EL (cell line): ENCODE results near the gene SH3D19.
"Not testable (repeated sequence)": the region's sequence is repeated elsewhere in the genome, so short reads cannot be mapped to it uniquely, and the experiment has no call there.

Experiments used
- DNase-seq: peaks from one replicate; pipeline ENCODE4 v3.0.0-alpha.2; 2016

The SH3D19 gene

DNA sequence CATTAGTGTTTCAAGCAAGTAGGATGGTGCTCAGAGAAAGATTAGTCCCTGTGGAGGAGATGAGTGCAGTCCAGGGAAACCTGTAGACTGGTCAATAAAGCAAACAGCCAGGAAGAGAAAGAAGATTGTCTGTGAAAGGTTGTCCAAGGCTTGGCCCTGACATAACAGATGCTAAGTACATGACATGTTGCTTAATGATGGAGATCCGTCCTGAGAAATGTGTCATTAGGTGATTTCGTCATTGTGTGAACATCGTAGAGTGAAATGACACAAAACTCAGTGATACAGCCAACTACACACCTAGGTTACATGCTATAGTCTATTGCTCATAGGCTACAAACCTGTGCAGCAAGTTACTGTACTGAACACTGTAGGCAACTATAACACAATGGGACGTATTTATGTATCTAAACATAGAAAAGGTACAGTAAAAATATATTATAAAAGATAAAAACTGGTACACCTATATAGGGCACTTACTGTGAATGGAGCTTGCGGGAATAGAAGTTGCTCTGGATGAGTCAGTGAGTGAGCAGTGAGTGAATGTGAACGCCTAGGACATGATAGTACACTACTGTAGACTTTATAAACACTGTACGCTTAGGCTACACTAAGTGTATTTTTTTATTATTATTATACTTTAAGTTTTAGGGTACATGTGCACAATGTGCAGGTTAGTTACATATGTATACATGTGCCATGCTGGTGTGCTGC, 57.4 kb downstream of the SH3D19 start:
- DNase-seq, result no peak

DNA sequence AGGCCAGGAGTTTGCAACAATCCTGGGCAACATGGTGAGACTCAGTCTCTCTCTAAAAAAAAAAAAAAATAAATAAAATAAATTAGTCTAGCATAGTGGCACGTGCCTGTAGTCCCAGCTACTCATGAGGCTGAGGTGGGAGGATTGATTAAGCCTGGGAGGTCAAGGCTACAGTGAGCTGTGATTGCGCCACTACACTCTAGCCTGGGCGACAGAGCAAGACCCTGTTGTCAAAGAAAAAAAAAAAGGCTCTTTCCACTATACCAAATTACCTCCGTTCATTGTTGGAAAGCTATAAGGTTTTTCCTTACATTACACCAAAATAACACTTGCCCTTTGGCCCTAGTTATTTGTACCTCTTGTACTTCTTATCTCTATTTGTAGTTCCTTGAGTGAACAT, 58.3 kb downstream of the SH3D19 start:
- DNase-seq, result no peak

DNA sequence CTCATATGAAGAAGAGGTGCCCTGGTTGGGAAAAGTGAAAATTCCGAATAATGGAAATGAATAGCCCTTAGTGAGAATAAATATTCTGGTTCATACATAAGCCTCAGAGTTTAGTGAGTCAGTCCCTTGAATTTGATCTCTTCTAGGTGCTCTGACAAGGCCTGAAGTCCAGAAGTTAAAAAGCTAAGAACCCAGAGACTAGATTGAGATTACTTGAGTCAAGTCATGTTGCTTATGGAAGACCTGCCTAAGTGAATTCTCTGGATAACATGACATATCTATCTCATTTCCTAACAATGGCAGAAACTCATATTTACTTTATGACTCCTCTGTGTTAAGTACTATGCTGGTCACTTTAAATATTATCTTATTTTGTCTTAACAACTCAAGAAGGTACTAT, 58.9 kb downstream of the SH3D19 start:
- no peak for DNase-seq

DNA sequence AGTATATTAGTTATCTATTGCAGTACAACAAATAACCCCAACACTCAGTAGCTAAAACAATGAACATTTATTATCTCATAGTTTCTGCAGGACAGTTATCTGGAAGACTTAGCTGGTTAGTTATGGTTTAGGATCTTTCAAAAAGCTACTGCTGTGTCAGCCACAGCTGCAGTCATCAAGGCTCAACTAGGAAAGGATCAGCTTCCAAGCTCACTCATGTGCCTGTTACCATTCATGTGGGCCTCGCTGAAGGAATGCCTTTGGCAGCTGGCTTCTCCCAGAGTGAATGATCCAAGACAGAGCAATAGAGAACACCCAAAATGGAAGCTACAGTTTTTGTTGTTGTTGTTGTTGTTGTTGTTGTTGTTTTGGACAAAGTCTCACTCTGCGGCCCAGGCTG, 62.0 kb downstream of the SH3D19 start:
- no peak for DNase-seq

DNA sequence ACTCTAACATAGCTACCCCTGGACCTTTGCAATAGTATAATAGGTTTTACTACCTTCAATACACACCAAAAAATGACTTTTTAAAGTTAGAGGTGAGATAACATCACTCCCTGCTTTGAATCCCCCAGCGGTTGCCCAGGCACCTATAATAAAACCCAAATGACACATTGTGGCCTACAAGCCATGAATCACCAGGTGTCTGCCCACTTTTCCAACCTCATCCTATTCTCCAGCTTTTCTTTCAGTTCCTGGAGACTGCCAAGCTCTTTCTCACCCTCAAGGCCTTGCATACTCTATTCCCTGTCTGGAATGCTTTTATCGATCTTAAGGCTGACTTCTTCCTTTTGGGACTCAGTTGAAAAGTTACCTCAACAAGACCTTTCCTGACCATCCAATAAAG, 64.9 kb downstream of the SH3D19 start:
- peak; percentile 5 for DNase-seq

DNA sequence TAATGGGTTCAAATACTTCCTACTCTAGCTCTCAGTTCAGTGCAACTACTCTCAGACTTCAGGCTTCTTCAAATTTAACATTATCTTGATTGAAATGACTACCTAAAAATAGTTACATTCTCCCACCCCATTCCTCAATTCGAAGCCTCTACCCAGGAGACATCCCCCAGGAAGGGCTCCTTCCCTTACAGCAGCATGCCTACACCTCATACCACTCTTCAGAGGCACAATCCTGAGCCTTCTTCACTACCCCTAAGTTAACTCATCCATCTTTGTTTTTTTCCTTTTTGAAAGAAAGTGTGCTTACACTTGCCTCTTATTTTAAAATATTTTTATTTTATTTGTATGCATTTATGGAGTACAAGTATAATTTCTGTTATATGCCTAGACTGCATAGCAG, 65.7 kb downstream of the SH3D19 start:
- DNase-seq, result no peak

GRCh38 chr4:151257704-151258103, 67.7 kb downstream of the SH3D19 start:
- no peak for DNase-seq

GRCh38 chr4:151256134-151256533, 69.3 kb downstream of the SH3D19 start:
- no peak for DNase-seq

DNA sequence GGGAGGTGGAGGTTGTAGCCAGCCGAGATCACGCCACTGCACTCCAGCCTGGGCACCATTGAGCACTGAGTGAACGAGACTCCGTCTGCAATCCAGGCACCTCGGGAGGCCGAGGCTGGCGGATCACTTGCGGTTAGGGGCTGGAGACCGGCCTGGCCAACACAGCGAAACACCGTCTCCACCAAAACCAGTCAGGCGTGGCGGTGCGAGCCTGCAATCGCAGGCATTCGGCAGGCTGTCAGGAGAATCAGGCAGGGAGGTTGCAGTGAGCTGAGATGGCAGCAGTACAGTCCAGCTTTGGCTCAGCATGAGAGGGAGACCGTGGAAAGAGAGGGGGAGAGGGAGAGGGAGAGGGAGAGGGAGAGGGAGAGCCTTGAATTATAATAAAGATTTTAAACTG, 69.7 kb downstream of the SH3D19 start:
- not testable (repeated sequence) for DNase-seq

GRCh38 chr4:151255226-151255625, 70.2 kb downstream of the SH3D19 start:
- DNase-seq, result not testable (repeated sequence)

DNA sequence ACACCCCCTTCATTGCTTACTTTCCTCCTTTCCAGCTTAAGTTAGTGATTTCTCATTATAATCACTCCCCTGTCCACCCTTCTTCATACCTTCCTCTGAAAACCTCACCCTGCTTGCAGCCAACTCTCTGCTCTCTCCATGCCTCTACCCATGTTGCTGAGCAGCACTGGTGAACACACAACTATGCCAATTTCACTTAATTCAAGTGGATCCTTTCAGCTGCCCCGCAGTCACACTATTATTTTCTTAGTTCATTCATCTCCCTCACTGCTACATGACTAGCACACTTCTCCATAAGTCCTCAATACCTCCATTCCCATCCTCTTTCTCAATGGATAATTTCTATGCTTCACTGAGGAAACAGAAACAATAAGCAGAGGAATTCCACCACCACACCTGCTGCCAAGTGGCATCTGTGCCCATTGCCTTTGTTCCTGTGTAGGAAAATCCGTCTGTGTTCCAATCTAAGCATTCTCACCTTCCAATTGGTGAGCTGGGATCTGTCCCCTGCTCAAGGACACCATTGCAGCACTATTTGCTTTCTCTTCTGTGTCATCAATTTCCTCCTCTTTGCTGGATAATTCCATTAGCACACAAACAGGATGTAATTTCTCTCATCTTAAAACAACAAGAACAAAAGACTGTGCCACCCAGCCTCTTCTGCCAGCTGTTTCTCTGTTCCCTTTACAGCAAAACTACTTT, 73.7 kb downstream of the SH3D19 start:
- no peak for DNase-seq

GRCh38 chr4:151250706-151251105, 74.7 kb downstream of the SH3D19 start:
- no peak for DNase-seq

GRCh38 chr4:151248519-151248918, 76.9 kb downstream of the SH3D19 start:
- no peak for DNase-seq

- no peak for DNase-seq
These were observed 78.0 kb downstream of the SH3D19 start for GRCh38 chr4:151247395-151247794.

DNA sequence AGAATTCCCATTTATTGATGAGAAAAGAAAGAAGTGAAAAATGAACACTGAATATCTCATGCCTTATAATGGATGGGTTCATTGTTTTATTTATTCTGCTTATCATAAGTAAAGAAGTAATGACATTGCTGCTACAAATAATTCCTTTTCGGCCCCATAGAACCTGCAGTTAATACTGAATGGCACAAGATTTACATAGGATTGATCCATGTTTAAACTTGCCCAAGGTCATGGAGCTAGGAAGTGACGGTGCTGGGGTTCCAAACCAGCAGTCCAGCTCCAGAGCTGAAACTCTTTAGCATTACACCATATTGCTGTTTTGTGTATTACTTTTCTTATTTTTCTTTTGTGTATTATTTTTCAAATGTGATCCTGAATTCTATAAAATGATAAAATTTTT, 78.7 kb downstream of the SH3D19 start:
- DNase-seq, result no peak

DNA sequence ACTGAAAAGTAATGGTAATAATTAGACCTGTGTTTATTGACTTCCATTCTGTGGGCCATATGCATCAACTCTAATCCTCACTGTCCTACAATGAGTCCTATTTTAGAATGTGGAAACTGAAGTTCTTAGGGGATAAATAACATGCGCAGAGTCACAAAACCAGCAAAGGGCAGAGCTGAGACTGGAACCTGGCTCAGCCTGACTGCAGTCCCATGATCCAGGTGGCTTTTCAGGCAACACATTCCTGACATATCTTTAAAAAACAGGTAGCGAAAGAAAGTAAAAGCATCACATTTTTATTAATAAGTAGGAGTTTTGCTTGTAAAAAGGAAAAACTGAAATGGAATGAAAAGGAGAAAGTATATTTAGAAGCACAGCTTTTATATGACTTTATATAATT, 83.1 kb downstream of the SH3D19 start:
- no peak for DNase-seq

DNA sequence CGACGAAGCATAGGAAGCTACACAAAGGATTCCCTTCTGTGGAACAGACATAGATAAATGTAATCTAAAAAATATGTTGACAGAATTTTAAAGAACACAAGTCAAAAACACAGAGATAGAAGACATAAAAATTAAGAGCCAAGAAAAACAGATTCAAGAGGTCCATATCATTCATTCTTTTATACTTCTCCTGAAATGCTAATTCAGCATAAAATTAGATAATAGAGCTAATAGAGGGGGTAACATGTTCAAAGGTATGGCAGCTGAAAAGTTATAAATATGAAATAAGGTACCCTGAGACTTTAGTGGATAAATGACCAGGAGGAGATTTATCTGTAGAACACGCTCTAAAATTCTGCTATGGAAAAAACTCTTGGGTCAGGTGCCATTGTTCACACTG, 85.8 kb downstream of the SH3D19 start:
- no peak for DNase-seq

- no peak for DNase-seq
These were observed 86.9 kb downstream of the SH3D19 start for GRCh38 chr4:151238477-151238876.

GRCh38 chr4:151236036-151236435, 89.4 kb downstream of the SH3D19 start:
- no peak for DNase-seq

DNA sequence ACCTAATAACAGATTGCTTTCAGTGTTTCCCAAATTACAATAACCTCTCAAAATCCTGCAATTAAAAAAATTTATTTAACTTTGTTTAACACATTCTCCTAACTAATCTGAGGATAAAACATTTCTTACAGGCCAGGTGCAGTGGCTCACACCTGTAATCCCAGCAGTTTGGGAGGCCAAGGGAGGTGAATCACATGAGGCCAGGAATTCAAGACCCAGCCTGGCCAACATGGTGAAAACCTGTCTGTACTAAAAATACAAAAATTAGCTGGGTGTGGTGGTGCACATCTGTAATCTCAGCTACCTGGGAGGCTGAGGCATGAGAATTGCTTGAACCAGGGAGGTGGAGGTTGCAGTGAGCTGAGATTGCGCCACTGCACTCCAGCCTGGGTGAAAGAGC, 90.0 kb downstream of the SH3D19 start:
- not testable (repeated sequence) for DNase-seq

DNA sequence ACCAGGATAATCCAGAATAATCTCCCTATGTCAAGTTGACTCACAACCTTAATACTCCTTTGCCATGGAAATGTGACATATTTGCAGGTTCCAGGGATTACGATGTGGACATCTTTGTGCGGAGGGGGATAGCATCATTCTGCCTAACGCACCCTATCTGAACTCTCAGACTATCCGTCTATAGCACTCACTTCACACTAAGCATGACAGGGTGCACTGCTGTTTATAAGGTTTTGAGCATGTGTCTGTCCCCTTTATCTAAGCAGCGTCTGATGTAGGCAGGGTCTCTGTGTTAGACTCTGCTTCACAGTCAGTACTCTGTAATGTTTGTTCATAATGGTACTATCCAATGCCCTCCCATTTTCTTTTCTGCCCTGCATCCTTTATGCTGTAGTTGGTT, 91.8 kb downstream of the SH3D19 start:
- DNase-seq, result no peak

DNA sequence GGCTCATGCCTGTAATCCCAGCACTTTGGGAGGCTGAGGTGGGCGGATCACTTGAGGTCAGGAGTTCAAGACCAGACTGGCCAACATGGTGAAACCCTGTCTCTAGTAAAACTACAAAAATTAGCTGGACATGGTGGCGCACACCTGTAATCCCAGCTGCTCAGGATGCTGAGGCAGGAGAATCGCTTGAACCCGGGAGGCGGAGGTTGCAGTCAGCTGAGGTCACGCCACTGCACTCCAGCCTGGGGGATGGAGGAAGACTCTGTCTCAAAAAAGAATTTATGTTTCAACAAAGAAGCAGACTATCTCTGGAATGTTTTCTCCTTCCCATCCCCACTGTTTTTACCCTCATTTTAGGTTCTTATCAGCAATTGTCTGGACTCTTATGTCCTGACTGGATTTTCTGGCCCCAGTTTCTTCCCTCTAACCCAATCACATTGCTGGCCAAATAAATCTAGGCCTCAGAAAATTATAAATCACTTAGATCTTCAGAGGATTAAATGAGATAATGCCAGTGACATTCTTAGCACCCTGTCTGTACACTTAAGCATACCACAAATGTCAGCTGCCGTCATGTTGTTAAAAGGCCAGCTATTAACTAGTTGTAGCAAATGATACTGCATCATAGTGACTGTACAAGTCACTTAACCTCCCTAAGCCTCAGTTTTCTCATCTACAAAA, 93.3 kb downstream of the SH3D19 start:
- DNase-seq, result no peak

- peak; percentile 22 for DNase-seq
These were observed 97.0 kb downstream of the SH3D19 start for GRCh38 chr4:151228189-151229119.
